Ishikawa (cell line): ENCODE data around the gene MAP7.

Experiments used
- CEBPB ChIP-seq: IDR thresholded peaks from 2 replicates; pipeline ENCODE4 v1.6.1; 2012
- CREB1 ChIP-seq: IDR thresholded peaks from 2 replicates; pipeline ENCODE4 v1.6.1; 2012; ENCODE audit warnings: low read depth
- EGR1 ChIP-seq: IDR thresholded peaks from 2 replicates; pipeline ENCODE4 v1.6.1; 2012
- EP300 ChIP-seq: IDR thresholded peaks from 2 replicates; pipeline ENCODE4 v1.6.1; 2012; ENCODE audit warnings: borderline replicate concordance
- FOXM1 ChIP-seq: IDR thresholded peaks from 2 replicates; pipeline ENCODE4 v1.6.1; 2012; ENCODE audit warnings: low read depth, borderline replicate concordance
- NFIC ChIP-seq: IDR thresholded peaks from 2 replicates; pipeline ENCODE4 v1.6.1; 2012
- RAD21 ChIP-seq: IDR thresholded peaks from 2 replicates; pipeline ENCODE4 v1.6.1; 2012; ENCODE audit warnings: low read depth
- REST ChIP-seq: IDR thresholded peaks from 2 replicates; pipeline ENCODE4 v1.6.1; 2012; ENCODE audit warnings: low read depth, mild to moderate bottlenecking
- TAF1 ChIP-seq: IDR thresholded peaks from 2 replicates; pipeline ENCODE4 v1.6.1; 2012; ENCODE audit warnings: low read depth, mild to moderate bottlenecking
- TCF12 ChIP-seq: IDR thresholded peaks from 2 replicates; pipeline ENCODE4 v1.6.1; 2012; ENCODE audit warnings: low read depth
- TEAD4 ChIP-seq: IDR thresholded peaks from 2 replicates; pipeline ENCODE4 v1.6.1; 2012
- YY1 ChIP-seq: IDR thresholded peaks from 2 replicates; pipeline ENCODE4 v1.6.1; 2012; ENCODE audit warnings: low read depth
- ZBTB7A ChIP-seq: IDR thresholded peaks from 2 replicates; pipeline ENCODE4 v1.6.1; 2012; ENCODE audit warnings: low read depth
- TF ChIP-seq, protein P1 (sequence below): IDR thresholded peaks from 2 replicates; pipeline ENCODE4 v1.6.1; 2012
- TF ChIP-seq, protein P2 (sequence below): IDR thresholded peaks from 2 replicates; pipeline ENCODE4 v1.6.1; 2012

Gene MAP7

DNA sequence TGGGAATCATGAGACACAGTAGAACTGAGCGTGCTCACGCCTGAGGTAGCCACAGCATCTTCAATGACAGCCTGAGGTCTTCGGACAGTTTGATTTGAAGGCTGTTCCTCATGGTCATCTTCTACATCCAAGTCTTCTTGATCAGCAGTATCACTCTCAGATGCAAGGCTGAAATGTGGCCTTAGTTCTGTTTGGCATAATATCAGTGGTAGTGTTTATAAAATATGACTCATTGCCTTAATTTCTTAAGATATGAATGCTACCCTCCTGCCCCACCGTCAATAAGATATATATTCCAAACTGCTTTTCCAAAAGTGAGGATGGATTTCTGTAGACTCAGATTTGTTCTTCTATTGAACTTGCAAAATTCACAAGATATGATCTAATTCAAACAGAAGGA lies 17.5 kb upstream of the MAP7 start:
- TF ChIP-seq, protein P1, sequence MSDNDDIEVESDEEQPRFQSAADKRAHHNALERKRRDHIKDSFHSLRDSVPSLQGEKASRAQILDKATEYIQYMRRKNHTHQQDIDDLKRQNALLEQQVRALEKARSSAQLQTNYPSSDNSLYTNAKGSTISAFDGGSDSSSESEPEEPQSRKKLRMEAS: no peak
- TF ChIP-seq ZBTB7A (no peak), FOXM1 (no peak), TCF12 (no peak), EGR1 (no peak), RAD21 (no peak), CEBPB (no peak), TEAD4 (no peak), CREB1 (no peak), YY1 (no peak), REST (no peak), NFIC (no peak), TAF1 (no peak), EP300 (no peak)
- TF ChIP-seq, protein P2, sequence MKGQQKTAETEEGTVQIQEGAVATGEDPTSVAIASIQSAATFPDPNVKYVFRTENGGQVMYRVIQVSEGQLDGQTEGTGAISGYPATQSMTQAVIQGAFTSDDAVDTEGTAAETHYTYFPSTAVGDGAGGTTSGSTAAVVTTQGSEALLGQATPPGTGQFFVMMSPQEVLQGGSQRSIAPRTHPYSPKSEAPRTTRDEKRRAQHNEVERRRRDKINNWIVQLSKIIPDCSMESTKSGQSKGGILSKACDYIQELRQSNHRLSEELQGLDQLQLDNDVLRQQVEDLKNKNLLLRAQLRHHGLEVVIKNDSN: no peak

GRCh38 chr6:136566851-136567250 lies 16.6 kb upstream of the MAP7 start:
- TF ChIP-seq TEAD4 (no peak), YY1 (no peak), NFIC (no peak), EGR1 (no peak), TCF12 (no peak)
- TF ChIP-seq, protein P1: no peak

GRCh38 chr6:136566007-136566487 lies 15.8 kb upstream of the MAP7 start:
- TF ChIP-seq REST: no peak
- TF ChIP-seq CEBPB: no peak
- TF ChIP-seq CREB1: no peak
- TF ChIP-seq, protein P1: no peak
- TF ChIP-seq TAF1: no peak
- no peak for TF ChIP-seq FOXM1
- no peak for TF ChIP-seq RAD21
- TF ChIP-seq TEAD4: no peak
- no peak for TF ChIP-seq ZBTB7A
- TF ChIP-seq, protein P2: no peak
- no peak for TF ChIP-seq EP300
- TF ChIP-seq NFIC: no peak
- no peak for TF ChIP-seq EGR1
- TF ChIP-seq YY1: no peak
- TF ChIP-seq TCF12: no peak

DNA sequence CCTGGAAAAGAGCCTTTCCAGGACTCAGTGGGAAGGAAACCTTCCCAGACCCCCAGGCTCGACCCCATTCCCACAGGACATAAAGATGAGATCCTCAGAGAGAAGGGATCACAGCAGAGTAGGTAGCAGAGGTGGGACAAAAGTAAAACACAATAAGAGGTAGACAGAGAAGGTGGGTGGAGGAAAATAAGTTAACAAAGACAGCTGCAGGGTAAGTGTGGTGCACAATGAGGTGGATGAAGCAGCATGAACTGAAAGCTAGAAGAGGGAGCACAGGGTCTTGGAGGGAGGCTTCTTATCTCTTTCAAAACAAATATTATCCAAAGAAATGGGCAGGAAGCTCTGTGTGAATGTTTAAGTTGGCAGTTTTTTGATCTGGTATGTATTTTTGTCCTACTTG lies 14.0 kb upstream of the MAP7 start:
- no peak for TF ChIP-seq TEAD4
- no peak for TF ChIP-seq YY1
- no peak for TF ChIP-seq TAF1
- no peak for TF ChIP-seq RAD21
- no peak for TF ChIP-seq ZBTB7A
- no peak for TF ChIP-seq EGR1
- TF ChIP-seq FOXM1: no peak
- no peak for TF ChIP-seq TCF12
- TF ChIP-seq, protein P1: no peak
- no peak for TF ChIP-seq REST
- TF ChIP-seq CREB1: no peak
- no peak for TF ChIP-seq NFIC
- TF ChIP-seq CEBPB: no peak
- TF ChIP-seq, protein P2: no peak
- TF ChIP-seq EP300: no peak
